Ramos (cell line): ENCODE data around the gene MGMT.

Experiments
- in situ Hi-C: fragments of 300-500 bp; cut with MboI; formaldehyde crosslinking; loops from one replicate; pipeline ENCODE4 v1.14.3; 2022; ENCODE audit warnings: low sequenced_read_pairs; ENCODE audit not compliant: unreplicated experiment

Gene MGMT

GRCh38 chr10:129778571-129778970 lies 311.5 kb downstream of the MGMT start:
- in situ Hi-C loops = no loop called here

DNA sequence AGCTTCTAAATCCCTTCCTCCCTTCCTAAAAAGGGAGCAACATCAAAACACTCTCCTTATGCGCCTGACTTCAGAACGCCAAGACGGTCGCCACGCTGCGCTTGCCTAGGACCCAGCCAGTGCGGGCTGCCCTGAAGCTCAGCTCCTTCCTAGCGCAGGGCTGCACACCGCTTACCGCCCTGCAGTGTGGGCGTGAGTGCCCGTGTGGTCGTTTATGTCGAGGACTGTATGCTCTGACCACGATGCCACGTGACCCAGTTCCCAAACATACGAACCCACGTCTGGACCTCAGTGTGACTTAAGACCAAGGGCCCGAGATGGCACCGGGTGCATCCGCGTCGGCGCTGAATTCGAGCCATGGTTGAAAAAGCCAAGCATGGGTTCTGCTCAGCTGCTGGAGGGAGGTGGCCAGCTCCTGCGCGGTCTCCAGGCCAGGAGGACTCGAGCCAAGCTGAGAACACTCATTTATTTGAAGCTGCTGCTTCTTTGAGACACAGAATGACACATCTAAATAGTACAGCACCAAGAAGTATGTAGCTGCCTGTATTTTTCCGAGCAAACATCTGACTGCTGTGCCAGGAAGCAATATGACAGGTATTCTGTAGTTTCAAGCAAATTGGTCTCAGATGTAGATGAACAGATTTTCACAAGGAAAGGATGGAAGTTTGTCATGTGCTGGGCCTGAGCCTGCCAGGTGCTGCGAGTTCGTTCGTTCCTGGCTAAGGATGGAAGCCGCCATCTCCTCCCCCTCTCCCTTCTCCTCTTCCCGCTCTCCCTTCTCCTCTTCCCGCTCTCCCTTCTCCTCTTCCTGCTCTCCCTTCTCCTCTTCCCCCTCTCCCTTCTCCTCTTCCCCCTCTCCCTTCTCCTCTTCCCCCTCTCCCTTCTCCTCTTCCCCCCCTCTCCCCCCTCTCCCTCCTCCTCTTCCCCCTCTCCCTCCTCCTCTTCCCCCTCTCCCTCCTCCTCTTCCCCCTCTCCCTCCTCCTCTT lies 312.4 kb downstream of the MGMT start:
- in situ Hi-C loops = no loop called here

DNA sequence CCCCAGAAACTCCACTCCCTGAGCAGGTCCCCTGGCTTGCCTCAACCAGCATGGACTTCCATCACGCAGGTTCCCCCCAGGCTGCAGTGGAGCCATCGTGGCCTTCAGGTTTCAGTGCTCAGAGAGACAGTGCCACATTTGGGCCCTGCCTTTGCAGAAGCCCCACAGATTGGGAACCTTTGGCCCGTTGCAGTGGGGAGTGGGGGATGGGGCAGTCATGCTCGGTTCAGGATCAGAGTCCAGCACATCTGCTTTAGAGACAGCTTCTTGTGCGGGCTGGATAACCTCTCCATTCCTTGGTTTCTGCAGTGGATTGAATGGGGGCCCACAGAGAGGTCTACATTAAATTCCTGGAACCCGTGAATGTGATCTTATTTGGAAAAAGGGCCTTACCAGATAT lies 313.2 kb downstream of the MGMT start:
- in situ Hi-C loops = no loop called here

DNA sequence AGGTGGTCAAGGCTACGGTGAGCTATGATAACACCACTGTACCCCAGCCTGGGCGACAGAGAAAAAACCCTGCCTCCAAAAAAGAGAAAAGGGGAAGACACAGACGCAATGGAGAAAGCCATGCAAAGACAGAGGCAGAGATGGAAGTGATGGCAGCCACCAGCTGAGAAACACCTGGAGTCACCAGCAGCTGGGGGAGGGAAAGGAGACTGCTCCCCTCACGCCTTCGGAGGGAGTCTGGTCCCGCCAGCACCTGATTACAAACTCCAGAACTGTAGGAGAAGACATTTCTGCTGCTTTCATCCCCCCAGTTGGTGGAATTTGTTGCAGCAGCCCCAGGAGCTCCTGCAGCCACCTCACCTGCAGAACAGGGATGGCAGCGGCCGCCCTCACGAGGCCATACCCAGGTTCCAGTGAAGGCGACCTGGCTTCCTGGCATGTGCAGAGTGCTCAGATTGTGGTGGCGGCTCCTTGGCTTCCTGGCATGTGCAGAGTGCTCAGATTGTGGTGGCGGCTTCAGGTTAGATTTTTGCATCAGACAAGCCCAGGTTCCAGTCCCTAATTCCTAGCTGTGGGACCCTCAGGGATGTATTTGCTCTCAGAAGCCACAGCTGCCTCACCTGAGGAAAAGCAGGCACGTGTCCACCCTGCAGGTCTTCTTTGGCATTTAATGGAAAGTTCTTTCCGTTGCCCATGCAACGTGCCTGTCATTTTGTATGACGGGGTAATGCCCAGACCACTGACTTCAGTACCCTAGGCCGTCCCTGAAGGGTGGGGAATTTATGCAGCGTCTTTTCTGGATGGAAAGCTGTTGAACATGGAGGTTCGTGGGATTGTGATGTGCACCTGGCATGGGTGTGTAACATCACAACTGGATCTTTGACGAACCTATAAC lies 314.1 kb downstream of the MGMT start:
- in situ Hi-C loops = no loop called here

- in situ Hi-C loops = no loop called here
These were observed 317.2 kb downstream of the MGMT start for GRCh38 chr10:129784291-129784690.

GRCh38 chr10:129784891-129785290 lies 317.9 kb downstream of the MGMT start:
- in situ Hi-C loops = no loop called here

DNA sequence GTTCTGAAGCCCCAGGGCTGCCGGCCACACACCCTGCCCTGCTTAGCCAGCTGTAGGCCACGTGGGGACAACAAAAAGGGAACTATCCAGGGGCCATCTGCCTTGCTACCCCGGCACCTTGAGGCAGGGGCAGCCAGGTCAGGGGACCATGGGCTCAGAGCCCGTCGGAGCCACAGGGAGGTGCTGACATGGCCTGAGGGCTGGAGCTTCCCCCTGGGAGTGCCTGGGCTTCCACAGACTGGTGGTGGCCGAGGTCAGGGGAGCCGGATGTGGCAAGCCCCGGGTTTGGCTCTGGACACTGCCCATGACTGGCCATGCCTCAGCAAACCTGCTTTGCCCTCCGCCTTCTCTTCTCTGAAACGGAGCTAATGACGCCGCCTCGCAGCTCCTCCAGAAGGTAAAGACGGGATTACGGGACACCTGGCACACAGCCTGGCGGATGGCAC lies 318.5 kb downstream of the MGMT start:
- in situ Hi-C loops = no loop called here

DNA sequence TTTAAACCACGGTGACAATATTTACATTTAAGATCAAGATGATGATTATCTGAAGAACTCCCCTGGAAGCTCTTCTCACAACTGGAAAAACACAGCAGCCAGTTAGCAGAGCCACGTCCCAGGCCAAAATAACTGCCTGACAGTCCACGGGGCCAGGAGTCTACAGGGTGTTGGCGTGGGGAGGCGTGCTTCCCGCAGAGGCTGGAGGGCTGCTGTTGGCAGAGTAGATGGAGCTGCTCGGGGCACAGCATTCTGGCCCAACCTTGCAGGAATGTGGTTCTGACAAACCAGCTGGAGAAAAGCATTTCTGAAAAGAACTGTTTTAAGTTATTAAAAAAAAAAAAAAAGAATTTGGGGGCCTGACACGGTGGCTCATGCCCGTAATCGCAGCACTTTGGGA lies 319.2 kb downstream of the MGMT start:
- in situ Hi-C loops = no loop called here

DNA sequence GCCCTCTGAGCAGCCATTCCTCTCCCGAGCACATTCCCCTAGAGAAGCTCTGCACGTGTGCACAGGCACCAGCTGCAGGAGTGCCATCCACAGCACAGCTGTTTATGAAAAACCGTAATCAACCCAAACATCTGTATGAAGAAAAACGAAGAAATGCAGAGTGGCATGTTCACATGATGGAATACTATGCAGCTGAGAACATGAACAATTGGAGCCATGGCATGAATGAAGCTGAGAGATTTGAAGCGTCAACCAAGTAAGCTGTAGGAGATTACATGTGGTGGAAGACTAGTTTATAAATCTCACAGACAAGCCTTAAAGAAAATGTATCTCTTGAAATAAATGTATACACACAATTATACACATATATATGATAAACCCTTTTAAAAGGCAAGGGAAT lies 320.5 kb downstream of the MGMT start:
- in situ Hi-C loops = no loop called here

DNA sequence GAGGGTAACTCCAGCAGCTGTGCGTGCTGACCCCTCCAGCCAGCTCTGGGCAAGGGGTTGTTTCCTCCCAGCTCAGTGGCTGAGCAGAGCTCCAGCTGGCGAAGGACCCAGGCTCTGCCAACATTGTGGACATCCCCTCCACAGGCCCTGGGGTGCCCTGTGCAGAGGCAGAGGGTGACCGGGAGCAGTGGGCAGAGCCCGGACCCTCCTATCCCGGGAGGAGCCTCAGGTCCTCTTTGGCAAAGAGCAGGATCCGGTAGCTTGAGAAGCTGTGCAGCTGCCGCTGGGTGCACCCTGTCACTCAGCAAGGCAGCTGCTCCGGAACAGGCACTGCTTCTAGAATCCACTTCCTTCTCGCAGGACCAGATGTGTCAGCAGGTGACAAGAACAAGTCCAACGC lies 321.2 kb downstream of the MGMT start:
- in situ Hi-C loops = no loop called here

DNA sequence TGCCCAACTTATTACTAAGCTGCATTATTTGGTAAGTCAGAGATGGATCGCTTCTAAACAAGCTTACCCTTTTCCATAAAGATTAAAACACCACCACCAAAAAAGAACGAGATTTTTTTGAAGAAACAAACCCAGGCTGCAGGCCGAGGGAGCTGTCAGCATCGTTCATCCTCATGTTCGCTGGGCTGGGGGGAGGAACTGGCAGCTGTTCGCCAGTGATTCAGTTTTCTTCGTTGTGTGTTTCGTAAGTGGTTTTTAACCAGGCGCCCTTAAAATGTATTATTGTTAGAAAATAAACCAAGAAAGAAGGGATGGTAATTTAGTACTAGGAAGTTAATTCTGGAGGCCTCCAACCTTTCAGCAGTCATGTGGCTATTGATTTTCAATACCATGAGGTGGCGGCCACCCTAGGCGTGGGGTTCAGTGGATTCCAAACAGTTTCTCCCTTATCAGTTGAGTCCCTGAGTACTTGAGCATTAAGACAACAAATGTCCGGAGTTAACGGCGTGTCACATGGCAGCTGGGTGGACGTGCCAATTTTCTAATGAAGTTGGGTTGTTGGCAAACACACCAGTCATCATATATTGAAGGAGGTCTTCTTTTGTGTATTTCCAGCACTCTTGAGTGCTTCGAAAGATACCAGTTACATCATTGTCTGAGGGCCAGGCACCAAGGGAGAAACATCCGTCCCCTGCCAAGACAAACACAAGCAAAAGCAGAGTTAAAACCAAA lies 323.8 kb downstream of the MGMT start:
- in situ Hi-C loops = no loop called here

- in situ Hi-C loops = no loop called here
These were observed 325.1 kb downstream of the MGMT start for GRCh38 chr10:129792141-129792540.

DNA sequence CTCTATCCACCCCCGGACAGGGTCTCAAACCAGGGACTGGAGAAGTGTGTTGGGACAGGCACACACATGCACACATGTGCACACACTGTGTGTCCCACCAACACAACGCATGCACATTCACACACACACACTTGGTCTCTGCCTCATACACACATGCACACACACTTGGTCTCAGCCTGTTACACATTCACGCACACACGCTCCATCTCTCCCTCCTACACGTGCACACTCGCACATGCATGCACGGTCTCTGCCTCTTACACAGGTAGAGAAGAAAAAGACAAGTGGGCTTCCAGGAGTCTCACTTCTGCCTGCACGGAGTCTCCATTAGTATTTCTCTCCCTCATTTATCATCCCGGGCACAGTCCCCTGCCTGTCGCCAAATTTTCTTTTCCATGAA lies 325.8 kb downstream of the MGMT start:
- in situ Hi-C loops = no loop called here

DNA sequence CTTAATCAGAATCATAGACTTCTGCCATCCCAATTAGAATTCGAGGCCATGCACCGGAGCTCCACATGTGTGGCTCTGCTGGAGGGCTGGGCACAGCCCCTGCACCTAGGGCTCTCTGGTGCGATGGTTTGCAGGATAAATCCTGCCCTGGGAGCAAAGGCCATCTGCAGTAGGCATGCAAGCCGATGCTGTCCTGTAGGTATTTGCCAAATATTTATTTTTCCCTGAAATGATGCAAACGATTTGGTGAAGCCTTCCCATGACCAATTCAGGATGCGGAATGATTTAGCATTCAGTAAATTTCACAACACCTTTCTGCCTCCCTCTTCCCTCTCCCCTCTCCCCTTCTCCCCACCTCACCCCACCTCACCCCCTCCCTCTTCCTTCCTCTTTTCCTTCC lies 326.4 kb downstream of the MGMT start:
- in situ Hi-C loops = no loop called here

DNA sequence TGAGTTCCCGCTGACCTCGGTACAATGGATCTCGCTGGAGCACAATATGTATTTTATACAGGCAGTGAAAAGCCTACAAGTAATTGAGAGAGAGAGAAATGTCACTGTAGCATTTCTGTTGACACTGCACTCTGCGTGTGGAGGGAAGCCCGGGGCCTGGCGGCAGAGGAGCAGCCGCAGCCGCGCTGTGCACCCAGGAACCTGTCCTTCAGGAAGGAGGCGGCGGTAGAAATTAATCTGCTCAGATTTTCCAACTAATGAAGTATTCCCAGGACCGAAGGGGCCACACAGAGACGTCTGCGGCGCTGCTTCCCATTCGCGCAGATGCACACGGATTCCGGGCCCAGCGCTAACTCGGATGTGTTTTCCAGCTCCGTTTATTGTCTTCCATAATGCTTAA lies 327.0 kb downstream of the MGMT start:
- in situ Hi-C loops = no loop called here

- in situ Hi-C loops = no loop called here
These were observed 329.8 kb downstream of the MGMT start for GRCh38 chr10:129796710-129797420.

- in situ Hi-C loops = no loop called here
These were observed 332.9 kb downstream of the MGMT start for GRCh38 chr10:129799942-129800341.

GRCh38 chr10:129800796-129801340 lies 333.8 kb downstream of the MGMT start:
- in situ Hi-C loops = no loop called here

- in situ Hi-C loops = no loop called here
These were observed 340.2 kb downstream of the MGMT start for GRCh38 chr10:129807211-129807610.
